Effector memory CD8-positive, alpha-beta T cell (primary cell): ENCODE data around the gene TMC8.
"Not testable (repeated sequence)": the region's sequence is repeated elsewhere in the genome, so short reads cannot be mapped to it uniquely, and the experiment has no call there.

Experiments
- ATAC-seq: fragments of 150-1000 bp; cut with Tn5 transposase; replicated peaks from 2 replicates; pipeline ENCODE4 v1.10.0; 2021; ENCODE audit warnings: mild to moderate bottlenecking, moderate library complexity
- DNase-seq, 3 experiments: peaks; one replicate each; pipeline ENCODE4 v3.0.0; 2021
- H3K27ac Mint-ChIP-seq, 2 donors: one replicate each; pipeline ENCODE4 v1.8.0; 2022; ENCODE audit warnings: mild to moderate bottlenecking in 2 of 2, mixed read lengths in 2 of 2, moderate library complexity in 2 of 2
- H3K27me3 Mint-ChIP-seq, 2 donors: one replicate each; pipeline ENCODE4 v1.8.0; 2022; ENCODE audit warnings: mixed read lengths in 2 of 2
- H3K36me3 Mint-ChIP-seq: one replicate; pipeline ENCODE4 v1.8.0; 2022; ENCODE audit warnings: mild to moderate bottlenecking, moderate library complexity, mixed read lengths; ENCODE audit not compliant: insufficient read depth
- H3K4me1 Mint-ChIP-seq, 2 donors: one replicate each; pipeline ENCODE4 v1.8.0; 2022; ENCODE audit warnings: low read depth in 2 of 2, mixed read lengths in 2 of 2
- H3K4me3 Mint-ChIP-seq, 2 donors: one replicate each; pipeline ENCODE4 v1.8.0; 2022; ENCODE audit warnings: mild to moderate bottlenecking in 2 of 2, mixed read lengths in 2 of 2, moderate library complexity in 2 of 2
- H3K9me3 Mint-ChIP-seq, 2 donors: one replicate each; pipeline ENCODE4 v1.8.0; 2022; ENCODE audit warnings: mixed read lengths in 2 of 2
- total RNA-seq, 9 experiments: gene quantifications; one replicate each; lab custom pipeline; 2026; lab: John Stamatoyannopoulos, UW

The TMC8 gene, protein sequence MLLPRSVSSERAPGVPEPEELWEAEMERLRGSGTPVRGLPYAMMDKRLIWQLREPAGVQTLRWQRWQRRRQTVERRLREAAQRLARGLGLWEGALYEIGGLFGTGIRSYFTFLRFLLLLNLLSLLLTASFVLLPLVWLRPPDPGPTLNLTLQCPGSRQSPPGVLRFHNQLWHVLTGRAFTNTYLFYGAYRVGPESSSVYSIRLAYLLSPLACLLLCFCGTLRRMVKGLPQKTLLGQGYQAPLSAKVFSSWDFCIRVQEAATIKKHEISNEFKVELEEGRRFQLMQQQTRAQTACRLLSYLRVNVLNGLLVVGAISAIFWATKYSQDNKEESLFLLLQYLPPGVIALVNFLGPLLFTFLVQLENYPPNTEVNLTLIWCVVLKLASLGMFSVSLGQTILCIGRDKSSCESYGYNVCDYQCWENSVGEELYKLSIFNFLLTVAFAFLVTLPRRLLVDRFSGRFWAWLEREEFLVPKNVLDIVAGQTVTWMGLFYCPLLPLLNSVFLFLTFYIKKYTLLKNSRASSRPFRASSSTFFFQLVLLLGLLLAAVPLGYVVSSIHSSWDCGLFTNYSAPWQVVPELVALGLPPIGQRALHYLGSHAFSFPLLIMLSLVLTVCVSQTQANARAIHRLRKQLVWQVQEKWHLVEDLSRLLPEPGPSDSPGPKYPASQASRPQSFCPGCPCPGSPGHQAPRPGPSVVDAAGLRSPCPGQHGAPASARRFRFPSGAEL
- 48.3 to 698 (median 166) reads per million in 9 experiments for total RNA-seq

DNA sequence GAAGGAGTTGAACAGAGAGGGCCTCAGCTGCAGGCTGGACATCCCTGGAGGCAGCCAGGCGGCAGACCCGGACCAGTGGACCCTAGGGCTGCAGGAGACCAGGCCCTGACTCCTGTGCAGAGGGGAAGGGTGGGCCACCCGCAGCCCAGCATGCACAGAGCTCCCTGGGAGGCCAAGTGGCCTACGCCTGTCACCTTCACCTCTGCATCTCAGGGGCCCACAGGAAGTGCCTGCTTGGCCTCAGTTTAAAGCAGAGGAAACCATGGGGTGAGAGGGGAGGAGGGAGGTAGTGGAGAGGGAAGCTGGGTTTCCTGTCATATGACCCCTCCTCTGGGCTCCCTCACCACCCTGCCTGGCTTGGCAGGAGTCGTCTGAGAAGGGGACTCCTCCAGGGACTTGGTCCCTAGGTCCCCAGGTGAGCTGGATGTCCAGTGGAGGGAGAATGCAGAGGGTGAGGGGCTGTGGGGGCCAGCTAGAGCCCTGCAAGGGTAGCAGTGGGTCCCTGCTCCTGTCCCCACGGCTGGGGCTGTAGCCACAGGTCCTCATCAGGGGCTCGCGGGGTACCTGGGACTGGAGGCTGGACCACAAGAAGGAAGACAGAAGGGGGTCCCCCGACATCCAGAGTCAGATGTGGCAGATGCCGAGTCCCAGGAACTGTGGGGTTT lies at the start of gene TMC8:
Gene TMC8 (plus strand): TSS at position 335 of the 665 bp plus-strand sequence. CDS start 818 bp downstream, outside the sequence.
- Mint-ChIP-seq H3K36me3 (peaks cover 92% of the 10 kb centered on the region), H3K9me3 (no peaks in the 10 kb centered on the region), H3K4me1 (peaks cover 50 to 59% of the 10 kb centered on the region in 2 donors), H3K27ac (peak within 1 kb of the TSS; percentile 96 to 99), H3K4me3 (peak within 1 kb of the TSS; percentile 99 to 100), H3K27me3 (no peaks in the 10 kb centered on the region)
- DNase-seq (peak; percentile 80 to 86 (median 83)), ATAC-seq (peak; percentile 64)

DNA sequence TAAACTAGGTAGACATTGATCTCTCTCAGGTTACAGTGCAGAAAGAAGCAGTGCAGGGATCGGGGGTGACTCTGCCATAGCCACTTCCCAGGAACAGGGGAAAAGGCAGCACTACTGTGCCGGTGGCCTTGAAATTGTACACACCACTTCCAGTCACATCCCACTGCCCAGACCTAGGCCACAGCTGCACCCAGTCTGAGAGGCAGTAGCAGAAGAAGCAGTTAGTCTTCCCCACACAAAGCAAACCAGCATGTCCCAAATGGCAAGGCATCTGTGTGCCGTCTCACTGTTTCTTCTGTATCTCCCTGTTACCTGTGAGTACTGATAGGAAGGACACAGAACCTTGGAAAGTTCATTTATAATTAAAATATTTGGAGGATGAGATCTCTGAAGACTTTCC lies 49.0 kb upstream of the TMC8 start:
- no peaks in the 10 kb centered on the region for H3K27me3 Mint-ChIP-seq
- no peak for ATAC-seq
- H3K9me3 Mint-ChIP-seq: no peaks in the 10 kb centered on the region

DNA sequence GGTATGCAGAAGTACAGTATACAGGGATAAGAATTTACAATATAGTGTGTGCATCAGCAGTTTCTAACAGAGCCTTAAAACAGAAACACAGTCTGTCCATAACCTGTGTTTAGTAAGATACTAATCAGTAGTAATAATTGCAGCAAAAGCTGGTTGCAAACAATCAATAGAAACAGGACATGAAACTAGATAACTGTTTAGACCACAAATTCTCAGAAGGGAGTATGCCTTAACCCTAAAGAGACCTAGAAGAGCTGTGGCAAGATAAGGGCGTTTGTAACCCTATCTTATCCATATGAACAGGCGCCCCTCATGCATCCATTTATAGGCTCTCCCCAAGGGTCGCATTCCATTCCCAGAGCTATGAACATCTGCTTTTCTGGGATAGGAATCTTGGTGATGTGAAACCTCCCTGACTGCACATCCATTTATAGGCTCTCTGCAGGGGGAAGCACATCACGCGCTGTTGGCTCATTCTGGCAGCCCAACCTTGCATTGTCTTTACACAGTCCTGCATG lies 48.2 kb upstream of the TMC8 start:
- not testable (repeated sequence) for H3K27ac Mint-ChIP-seq, H3K4me3 Mint-ChIP-seq, H3K9me3 Mint-ChIP-seq, DNase-seq, H3K27me3 Mint-ChIP-seq, ATAC-seq, H3K4me1 Mint-ChIP-seq
- H3K36me3 Mint-ChIP-seq: peaks cover 85% of the 10 kb centered on the region

More for the DNA sequence above, 49.0 kb upstream of the TMC8 start:
- Mint-ChIP-seq H3K27ac (no peak overlapping the region), H3K4me3 (no peak overlapping the region), H3K4me1 (peaks cover 0 to 2% of the 10 kb centered on the region in 2 donors), H3K36me3 (peaks cover 86% of the 10 kb centered on the region)
- no peak for DNase-seq

DNA sequence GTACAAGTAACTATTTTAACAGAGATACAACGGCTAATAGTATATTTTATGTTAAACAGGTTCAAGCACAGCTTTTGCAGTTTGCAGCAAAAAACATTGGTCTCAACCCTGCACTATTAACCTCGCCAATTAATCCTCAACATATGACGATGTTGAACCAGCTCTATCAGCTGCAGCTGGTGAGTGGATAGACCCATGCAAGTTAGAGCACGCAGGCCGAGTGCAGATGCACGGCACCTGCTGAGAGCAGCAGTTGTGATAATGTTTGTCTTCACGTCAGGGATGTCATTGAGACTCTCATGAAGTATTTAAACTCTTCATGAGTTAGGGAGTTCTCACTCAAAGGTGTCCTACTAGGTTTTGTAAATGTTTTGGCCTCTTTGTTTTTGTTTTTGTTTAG lies 47.6 kb upstream of the TMC8 start:
- Mint-ChIP-seq H3K27me3 (no peaks in the 10 kb centered on the region), H3K9me3 (no peaks in the 10 kb centered on the region), H3K36me3 (peaks cover 81% of the 10 kb centered on the region), H3K4me3 (no peak overlapping the region), H3K27ac (no peak overlapping the region), H3K4me1 (peaks cover 0 to 2% of the 10 kb centered on the region in 2 donors)
- DNase-seq (no peak), ATAC-seq (no peak)

DNA sequence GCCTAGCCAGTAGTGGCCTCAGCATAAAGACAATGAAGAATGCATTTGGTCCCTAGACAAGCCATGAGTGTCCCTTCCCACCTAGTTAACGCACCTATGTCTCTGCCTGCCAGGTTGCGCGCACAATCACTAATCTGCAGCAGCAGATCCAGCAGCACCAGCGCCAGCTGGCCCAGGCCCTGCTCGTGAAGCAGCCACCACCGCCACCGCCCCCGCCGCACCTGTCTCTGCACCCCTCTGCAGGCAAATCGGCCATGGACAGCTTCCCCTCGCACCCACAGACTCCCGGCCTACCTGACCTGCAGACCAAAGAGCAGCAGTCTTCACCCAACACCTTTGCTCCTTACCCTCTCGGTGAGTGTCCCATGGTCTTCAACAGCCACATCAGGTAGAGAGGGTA lies 43.8 kb upstream of the TMC8 start:
- no peaks in the 10 kb centered on the region for H3K27me3 Mint-ChIP-seq
- H3K4me1 Mint-ChIP-seq: peaks cover 0 to 2% of the 10 kb centered on the region in 2 donors
- DNase-seq: no peak
- H3K36me3 Mint-ChIP-seq: peaks cover 81% of the 10 kb centered on the region
- peak overlapping the region in 1 of 2 donors; percentile 22 for H3K27ac Mint-ChIP-seq
- H3K9me3 Mint-ChIP-seq: no peaks in the 10 kb centered on the region
- ATAC-seq: no peak
- H3K4me3 Mint-ChIP-seq: no peak overlapping the region

DNA sequence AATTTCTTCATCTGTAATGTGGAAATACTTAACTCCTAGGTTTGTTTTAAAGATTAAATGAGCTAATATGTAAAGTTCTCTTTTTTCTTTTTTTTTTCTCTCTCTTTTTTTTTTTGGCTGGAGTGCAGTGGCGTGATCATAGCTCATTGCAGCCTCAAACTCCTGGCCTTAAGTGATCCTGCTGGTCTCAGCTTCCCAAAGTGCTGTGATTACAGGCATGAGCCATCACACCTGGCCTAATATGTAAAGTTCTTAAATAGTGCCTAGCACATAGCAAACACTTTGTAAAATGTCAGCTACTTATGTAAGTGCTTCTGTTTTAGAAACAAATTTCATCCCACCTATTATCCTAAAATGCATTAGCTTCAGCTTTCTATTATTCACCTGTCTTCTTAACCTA lies 42.0 kb upstream of the TMC8 start:
- Mint-ChIP-seq H3K4me3 (no peak overlapping the region), H3K4me1 (peaks cover 0 to 2% of the 10 kb centered on the region in 2 donors), H3K9me3 (no peaks in the 10 kb centered on the region), H3K27me3 (no peaks in the 10 kb centered on the region), H3K27ac (peak overlapping the region in 1 of 2 donors; percentile 48), H3K36me3 (peaks cover 91% of the 10 kb centered on the region)
- no peak for DNase-seq
- ATAC-seq: no peak

DNA sequence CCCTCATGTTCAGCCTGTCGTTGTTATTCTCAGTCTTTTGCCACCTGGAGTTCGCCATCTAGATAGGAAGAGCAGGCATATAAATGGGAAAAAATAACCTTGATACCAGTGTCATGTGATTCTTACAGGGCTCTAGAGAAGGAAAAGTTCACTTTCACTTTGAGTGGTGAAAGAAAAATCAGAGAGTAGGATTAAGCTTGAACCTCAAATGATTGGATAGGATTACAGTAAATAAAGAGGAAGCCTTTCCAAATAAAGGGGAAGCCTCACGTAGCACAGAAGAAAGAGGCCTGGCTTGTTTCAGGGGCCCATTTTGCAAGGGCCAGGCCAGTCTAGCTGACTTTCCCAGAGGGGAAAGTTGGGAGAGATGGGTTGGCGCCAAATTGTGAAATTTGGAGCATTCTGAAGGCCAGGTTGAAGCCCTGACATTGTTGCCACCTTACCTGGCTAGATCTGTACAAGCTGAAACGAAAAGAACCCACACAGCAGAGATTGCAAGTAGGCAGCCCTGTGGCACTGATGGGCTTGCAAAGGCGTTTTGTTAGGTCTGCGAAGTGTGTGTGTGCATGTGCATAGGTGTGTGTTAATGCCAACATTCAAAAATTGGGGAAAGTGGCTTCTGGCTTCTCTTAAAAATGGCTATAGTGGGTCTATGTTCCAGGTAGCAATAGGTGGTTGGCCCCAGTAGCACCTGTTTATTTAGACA lies 40.8 kb upstream of the TMC8 start:
- ATAC-seq: no peak
- Mint-ChIP-seq H3K27ac (peak overlapping the region in 1 of 2 donors; percentile 29), H3K9me3 (no peaks in the 10 kb centered on the region), H3K4me3 (no peak overlapping the region), H3K4me1 (peaks cover 0 to 2% of the 10 kb centered on the region in 2 donors), H3K36me3 (peaks cover 91% of the 10 kb centered on the region), H3K27me3 (no peaks in the 10 kb centered on the region)
- no peak for DNase-seq

DNA sequence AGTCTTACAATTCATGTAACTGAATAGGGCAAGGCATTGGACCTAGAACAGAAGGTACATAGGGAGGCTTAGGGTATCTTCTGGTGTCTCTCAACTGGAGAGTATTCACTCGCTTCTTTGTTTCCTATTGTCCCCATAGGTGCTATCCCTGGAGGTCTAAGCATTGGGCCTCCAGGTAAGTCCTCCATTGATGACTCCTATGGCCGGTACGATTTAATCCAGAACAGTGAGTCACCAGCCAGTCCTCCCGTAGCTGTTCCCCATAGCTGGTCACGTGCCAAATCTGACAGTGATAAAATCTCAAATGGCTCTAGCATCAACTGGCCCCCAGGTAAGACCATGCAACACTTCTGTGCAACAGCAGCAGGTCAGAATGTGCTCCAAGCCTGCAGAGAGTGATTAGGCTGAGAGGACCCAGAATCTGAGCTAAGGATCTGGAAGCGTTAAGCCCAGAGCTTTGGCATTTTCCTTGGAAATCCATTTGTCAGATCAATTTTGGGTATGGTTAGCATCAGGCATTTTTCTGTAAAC lies 37.7 kb upstream of the TMC8 start:
- ATAC-seq (no peak), DNase-seq (no peak)
- H3K4me3 Mint-ChIP-seq: no peak overlapping the region
- peaks cover 92% of the 10 kb centered on the region for H3K36me3 Mint-ChIP-seq
- no peaks in the 10 kb centered on the region for H3K27me3 Mint-ChIP-seq
- no peaks in the 10 kb centered on the region for H3K9me3 Mint-ChIP-seq
- no peak overlapping the region for H3K27ac Mint-ChIP-seq
- no peaks in the 10 kb centered on the region for H3K4me1 Mint-ChIP-seq

DNA sequence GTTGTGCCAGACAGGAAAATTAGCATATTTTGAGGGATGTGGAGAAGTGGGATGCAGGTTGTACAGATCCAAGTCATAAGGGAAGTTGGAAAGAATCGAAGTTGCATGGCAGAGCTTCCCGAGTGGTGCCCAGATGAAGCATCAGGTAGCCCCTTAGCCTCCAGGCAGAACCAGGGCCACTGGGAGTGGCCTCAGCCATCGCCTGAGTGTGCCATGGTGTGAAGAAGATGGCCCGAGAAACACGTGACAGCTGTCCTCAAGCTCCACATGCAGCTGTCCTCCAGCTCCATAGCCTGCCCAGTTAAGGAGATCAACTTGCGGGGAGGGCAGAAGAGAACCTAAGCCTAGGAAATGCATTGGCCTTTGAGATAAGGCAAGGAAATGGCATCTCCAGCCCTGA lies 35.5 kb upstream of the TMC8 start:
- Mint-ChIP-seq H3K27me3 (no peaks in the 10 kb centered on the region), H3K27ac (no peak overlapping the region), H3K36me3 (peaks cover 86% of the 10 kb centered on the region), H3K4me1 (no peaks in the 10 kb centered on the region), H3K9me3 (no peaks in the 10 kb centered on the region), H3K4me3 (no peak overlapping the region)
- DNase-seq (no peak), ATAC-seq (no peak)

DNA sequence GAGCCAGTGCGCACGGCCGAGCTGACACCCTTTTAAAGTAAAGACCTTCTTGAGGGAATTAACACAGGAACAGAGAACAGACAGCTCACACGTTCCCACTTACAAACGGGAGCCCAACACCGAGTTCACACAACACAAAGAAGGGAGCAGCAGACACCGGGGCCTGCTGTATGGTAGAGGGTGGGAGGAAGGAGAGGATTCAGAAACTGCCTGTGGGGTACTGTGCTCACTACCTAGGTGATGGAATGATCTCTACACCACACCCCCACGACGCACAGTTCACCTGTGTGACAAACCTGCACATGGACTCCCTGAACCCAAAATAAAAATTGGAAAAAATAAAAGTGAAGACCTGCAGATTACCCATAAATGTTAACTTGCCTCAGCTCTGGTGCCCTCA lies 34.5 kb upstream of the TMC8 start:
- Mint-ChIP-seq H3K36me3 (peaks cover 86% of the 10 kb centered on the region), H3K27me3 (no peaks in the 10 kb centered on the region)

DNA sequence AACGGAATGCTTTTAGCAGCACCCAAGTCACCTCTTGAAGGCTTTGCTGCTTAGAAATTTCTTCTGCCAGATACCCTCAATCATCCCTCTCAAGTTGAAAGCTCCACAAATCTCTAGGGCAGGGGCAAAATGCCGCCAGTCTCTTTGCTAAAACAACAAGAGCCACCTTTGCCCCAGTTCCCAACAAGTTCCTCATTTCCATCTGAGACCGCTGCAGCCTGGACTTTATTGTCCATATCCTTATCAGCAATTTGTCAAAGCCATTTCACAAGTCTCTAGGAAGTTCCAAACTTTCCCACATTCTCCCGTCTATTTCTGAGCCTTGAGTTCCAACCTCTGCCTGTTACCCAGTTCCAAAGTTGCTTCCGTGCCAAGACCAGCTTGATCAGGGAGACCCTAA lies 29.5 kb upstream of the TMC8 start:
- H3K4me1 Mint-ChIP-seq: no peaks in the 10 kb centered on the region
- no peak for ATAC-seq
- no peak overlapping the region for H3K4me3 Mint-ChIP-seq
- DNase-seq: no peak
- H3K36me3 Mint-ChIP-seq: peaks cover 75% of the 10 kb centered on the region
- no peaks in the 10 kb centered on the region for H3K27me3 Mint-ChIP-seq
- H3K27ac Mint-ChIP-seq: peak overlapping the region in 1 of 2 donors; percentile 12
- H3K9me3 Mint-ChIP-seq: no peaks in the 10 kb centered on the region

More for the DNA sequence above, 34.5 kb upstream of the TMC8 start:
- H3K4me3 Mint-ChIP-seq: no peak overlapping the region
- DNase-seq (no peak), ATAC-seq (no peak)
- no peaks in the 10 kb centered on the region for H3K4me1 Mint-ChIP-seq
- H3K9me3 Mint-ChIP-seq: no peaks in the 10 kb centered on the region
- no peak overlapping the region for H3K27ac Mint-ChIP-seq

DNA sequence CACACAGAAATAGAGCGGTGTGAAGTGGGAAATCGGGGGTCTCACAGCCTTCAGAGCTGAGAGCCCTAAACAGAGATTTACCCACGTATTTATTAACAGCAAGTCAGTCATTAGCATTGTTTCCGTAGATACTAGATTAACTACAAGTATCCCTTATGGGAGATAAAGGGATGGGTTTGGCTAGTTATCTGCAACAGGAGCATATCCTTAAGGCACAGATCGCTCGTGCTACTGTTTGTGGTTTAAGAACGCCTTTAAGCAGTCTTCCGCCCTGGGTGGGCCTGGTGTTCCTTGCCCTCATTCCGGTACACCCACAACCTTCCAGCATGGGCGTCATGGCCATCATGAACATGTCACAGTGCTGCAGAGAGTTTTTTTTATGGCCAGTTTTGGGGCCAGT lies 29.0 kb upstream of the TMC8 start:
- no peaks in the 10 kb centered on the region for H3K27me3 Mint-ChIP-seq
- H3K9me3 Mint-ChIP-seq: no peaks in the 10 kb centered on the region
- H3K27ac Mint-ChIP-seq: peak overlapping the region; percentile 12 to 49
- DNase-seq (no peak), ATAC-seq (no peak)
- peaks cover 74% of the 10 kb centered on the region for H3K36me3 Mint-ChIP-seq
- H3K4me1 Mint-ChIP-seq: no peaks in the 10 kb centered on the region
- no peak overlapping the region for H3K4me3 Mint-ChIP-seq
